ENCODE results near the gene CMSS1.

- TF ChIP-seq CTCF (IDR thresholded peaks at IDR 0.05) = no peak
- no peak for TF ChIP-seq POLR2A (IDR thresholded peaks at IDR 0.05)
Measured at GRCh38 chr3:99823723-99824711, 6.4 kb downstream of the CMSS1 start.

Data from adrenal gland (tissue), 5 donors.